GM18507 (cell line): ENCODE data around the gene TM2D1.
A peak's percentile ranks its signal among the peaks of the same experiment; 100 is the strongest.

ENCODE experiments used
- DNase-seq: peaks from one replicate; pipeline ENCODE4 v3.0.0; 2011; ENCODE audit warnings: low read depth; ENCODE audit not compliant: insufficient read length; ENCODE audit errors: extremely low spot score
- FAIRE-seq: peaks from 2 replicates; lab custom pipeline; 2011; peaks lifted over from hg19 to GRCh38; lab: Jason Lieb, UNC

The TM2D1 gene

DNA sequence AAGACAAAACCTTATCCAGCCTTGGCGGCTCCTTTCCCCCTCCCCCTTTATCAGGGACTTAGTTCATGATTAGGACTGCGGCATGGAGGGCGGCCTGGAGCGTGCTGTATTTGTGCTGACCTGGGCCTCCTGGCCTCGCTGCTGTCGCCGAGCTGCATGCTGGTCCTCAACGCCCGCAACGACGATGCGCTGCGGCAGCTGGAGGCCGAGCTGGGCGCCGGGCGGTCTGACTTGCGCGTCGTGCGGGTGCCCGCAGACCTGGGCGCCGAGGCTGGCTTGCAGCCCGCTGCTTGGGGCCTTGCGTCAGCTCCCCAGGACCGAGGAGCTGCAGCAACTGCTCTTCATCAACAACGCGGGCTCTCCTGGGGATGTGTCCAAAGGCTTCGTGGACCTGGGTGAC is 70.9 kb downstream of the TM2D1 start:
- DNase-seq = no peak
- FAIRE-seq = no peak

DNA sequence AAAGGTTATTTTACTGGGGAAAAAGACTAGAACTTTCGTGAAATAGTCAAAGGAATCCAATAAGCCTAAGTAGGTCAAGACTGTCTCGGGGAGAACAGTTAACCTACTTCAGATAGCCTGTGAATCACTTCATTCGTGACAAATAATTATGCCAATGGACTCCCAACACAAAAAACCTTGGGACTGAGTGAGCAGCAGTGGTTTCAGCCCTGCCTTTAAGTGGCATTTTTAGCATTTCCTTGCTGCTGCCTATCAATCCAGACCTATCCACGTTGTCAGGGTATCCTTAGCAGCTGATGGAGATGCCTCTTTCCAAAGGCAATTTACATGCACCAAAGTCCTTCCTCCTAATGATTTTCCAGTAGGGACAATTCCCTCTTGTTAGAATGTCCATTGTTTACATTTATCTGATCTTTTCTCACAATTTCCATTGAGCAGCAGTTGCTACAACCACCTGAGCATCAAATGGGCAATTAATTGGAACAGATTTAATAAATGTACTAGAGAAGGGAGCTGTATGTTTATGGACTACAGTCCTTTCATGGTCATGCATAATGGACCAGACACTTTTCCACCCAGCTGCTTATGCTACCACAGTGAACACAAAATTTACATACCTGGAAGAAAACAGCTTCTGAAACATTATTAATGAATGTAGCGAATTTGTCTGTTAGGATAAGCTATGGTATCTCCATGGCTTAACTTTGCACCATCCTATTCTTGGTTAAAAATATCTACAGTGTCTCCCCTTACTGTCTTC is 75.8 kb downstream of the TM2D1 start:
- DNase-seq = no peak

DNA sequence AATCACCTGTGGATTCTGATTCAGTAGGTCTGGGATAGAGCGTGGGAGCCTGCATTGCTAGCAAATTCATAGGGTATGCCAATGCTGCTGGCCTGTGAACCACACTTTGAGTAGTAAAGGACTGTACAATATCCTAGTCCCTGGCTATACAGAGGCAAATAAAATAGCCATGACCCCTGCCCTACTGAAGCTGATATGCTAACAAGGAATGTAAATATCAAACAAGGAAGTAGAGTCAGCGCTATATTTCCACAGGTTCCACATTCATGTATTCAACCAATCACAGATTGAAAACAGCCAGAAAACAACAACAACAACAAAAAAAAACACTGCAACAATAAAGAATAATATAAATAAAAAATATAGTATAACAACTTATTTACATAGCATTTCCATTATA is 77.8 kb downstream of the TM2D1 start:
- DNase-seq (no peak), FAIRE-seq (no peak)

More for the DNA sequence above, 75.8 kb downstream of the TM2D1 start:
- FAIRE-seq = no peak

DNA sequence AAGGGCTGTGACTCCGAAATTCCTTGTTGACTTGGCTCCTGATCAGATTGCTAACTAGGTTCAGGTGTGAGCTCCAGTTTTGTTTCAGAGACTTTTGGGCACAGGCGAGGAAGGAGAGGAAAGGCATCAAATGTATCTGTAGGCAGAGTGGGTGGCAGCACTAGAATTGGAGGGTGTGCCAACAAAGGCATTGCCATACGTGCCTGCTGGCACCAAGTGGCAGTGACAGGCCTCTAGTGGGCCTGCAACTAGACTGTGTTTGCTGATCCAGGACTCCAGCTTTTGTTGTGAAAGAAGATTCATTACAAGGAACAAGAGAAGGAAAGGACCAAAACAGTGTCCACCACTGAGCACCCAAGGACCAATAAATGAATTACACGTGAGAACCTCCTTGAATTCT is 79.5 kb downstream of the TM2D1 start:
- DNase-seq (no peak), FAIRE-seq (no peak)

DNA sequence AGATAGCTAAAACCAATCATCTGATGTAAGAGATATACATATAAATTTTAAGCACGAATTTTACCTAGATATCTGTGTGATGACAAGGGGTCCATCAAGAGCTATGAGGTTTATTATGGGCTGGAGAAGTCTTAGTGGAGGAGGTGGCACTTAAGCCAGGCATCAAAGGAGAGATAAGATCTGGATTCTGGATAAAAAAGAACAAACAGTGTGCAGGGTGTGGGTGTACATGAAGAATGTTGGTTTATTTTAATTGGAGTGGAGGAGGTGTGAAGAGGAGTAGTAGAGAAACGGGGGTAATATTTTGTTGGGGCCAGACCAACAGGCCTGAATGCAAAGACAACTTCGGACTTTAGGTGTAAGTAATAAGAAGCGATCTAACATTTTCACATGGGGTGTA is 80.6 kb downstream of the TM2D1 start:
- no peak for DNase-seq
- FAIRE-seq = no peak

DNA sequence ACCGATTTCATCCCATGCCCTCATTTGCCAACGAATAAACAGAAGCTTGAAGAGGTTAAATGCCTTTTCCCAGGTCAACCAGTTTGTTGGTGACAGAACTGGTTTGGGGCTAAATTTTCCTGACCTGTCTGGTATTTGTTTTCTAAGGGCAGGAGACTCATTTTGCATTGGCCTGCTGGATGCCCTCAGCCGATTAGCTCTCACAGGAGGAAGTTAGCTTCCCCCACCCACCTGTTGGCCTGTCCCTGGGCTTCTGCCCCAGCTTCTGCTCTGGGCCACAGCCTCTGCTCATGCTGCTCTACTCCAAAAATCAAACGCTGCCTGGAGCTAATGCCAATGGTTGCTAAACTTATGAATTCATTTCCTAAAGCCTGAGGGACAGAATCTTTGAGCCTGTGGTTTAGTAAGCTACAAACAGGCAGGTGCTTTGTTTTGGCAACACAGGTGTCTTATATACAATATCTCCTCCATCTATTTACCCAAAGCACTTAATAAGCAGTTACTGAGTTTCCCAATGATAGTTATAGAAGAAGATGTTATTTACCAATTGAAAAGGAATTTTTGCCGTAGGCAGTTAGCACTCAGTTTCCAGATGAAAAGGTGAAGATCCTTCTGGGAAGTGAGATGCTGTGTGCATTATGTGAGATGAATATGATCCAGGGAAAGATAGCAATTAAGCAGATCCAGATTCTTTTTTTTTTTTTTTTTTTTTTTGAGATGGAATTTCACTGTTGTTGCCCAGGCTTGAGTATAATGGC is 82.3 kb downstream of the TM2D1 start:
- no peak for FAIRE-seq

DNA sequence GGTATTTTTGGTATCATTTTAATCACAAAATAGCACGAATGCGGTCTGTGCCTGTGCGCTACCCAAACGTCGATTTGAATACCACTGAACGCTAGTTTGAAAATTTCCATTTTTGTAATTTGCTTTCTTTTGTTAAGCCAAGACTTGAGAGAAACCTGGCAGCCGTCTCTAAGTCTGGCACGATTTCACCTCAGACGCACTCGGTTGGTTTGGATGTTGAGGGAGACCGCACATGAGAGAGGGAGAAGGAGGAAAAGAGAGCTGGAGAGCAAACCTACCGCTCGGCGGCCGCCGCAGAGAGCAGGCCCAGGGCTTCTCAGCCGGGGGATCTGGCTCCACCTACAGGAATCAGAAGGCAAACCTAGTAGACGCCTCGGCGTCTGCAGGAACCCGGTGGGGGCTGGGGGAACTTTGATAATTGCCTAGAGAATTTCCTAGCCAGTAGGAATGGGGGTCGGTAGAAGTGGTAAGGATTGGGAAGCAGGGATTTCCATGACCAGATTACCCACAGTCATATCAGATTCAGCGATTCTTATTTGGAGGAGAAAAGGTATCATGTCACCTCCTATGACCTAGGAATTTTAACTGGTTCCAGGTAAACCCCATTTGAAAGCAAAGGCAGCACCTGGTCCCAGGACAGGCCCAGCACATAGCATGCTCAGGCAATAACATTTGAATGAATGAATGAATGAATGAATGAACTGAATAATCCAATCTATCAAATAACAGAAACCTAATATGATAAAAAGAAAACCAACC is 83.2 kb downstream of the TM2D1 start:
- DNase-seq (peak; percentile 22), FAIRE-seq (peak; percentile 73)

More for the DNA sequence above, 82.3 kb downstream of the TM2D1 start:
- DNase-seq = no peak

DNA sequence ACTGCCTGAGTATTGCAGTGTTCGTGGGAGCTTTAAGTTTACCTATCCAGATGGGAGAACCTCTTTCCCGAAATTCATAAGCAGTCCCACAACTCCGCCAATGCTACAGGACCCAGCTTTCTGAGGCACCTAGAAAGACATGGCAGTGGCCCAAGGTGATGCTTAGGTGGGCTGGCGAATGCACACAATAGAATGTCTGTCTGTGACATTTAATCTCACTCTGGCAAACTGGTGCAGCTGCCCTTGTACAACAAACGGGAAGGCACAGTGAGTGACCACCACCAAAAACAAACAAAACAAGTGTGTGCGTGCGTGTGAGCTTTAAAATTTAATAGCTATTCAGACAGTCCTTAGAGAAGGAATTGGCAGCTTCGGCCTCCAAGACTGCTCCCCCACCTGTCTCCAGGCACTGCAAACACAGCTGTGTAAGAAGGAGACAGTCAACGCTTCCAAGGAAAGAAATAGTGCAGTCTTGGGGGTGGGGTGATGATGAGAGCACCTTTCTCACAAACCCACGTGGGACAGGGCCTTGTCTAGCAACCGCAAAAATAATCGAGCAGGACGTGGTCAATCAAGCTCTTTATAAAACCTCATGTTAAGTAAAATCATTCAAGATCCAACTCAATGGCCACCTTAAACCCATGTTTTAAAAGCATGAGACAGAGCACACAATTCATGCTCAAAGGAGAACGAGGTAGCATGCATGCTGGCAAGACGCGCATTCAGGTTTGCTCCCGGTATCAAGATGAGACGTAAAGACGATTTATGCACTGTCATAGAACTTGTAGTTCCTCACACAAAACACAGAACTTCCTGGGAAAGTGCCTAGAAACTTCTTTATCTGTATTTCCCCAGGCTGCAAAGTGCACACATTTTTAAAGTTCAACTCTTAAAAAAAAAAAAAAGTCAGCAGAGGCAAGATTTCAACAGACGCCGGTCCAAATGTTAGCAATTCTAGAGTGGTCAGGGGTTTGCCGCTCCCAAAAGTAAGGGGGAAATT is 84.1 kb downstream of the TM2D1 start:
- FAIRE-seq (no peak), DNase-seq (no peak)

DNA sequence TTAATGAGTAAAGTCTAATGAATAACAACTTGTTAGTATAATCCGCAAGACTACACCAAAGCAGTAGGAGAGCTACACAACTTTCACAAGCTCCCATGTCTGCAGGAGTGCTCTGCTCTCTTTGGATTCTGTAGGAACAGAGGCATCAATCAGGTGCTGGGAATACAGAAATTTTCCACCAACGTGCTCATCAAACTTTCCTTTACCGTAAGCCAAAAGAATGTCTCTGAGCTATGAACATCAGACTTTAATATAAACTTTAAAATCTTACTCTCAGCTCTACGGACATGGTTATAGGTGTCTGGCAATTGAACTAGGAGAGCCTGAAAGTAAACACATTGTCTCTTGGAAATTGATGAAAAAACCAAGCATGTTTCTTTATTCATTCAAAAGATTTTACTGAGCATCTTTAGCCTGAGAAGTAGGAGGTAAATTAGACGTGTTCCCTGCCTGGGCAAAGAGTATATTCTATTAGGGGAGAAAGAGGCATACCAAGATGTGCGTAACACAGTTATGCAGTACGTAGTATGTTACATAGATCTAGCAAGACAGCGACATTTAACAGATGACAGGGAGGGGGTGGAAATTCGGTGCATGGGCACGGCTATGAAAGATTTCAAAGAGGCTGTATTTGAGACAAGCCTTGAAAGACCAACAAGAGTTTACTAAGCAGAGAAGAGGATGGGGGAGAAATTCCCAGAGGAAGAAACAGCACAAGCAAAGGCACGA is 85.2 kb downstream of the TM2D1 start:
- no peak for FAIRE-seq
- DNase-seq = no peak

DNA sequence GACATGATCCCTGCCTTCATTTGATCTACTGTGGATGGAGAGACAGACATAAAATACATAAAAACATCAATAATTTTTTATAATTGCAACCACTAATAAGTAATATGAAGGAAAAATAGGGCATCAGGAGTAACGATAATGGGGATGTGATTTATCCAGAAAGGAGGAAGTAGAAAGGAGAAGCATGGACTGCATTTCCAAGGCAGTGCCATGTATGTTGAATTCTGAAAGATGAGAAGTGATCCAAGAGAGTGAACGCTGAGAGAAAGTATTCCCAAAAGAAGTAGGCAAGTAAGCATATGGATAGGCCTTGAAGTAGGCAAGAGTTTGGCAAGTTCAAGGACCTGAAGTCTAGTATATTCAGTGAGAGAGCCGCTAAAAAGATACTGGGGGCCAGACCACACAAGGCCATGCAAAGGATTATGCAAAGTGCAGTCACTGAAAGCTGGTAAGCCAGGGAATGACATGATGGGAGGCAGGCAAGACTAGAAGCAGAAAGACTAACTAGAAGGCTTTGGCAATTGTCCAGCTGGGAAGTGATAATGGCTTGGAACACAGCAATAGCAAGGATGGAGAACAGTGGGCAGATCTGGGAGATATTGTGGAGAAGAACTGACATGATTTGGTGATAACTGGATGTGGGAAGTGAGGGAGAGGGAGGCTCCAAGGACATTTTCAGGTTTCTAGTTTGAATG is 85.9 kb downstream of the TM2D1 start:
- DNase-seq = no peak
- FAIRE-seq = no peak

DNA sequence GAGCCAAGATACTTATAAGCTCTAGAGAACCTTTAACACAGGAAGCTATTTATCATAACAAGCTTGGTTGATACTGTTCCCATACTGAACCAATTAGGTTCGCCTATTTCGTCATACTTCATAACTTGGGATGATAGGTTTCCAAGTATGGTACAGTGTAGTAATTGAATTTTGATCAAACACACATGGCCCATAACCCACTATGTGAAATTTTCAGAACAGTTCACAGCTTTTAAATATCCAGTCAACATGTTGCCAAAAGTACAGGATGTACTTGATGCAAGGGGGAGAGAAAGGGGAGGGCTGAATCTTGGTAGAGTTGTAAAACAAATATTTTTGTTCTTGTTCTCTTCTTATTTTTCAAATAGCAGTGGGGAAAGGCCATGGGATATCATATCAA is 86.6 kb downstream of the TM2D1 start:
- no peak for FAIRE-seq
- no peak for DNase-seq

DNA sequence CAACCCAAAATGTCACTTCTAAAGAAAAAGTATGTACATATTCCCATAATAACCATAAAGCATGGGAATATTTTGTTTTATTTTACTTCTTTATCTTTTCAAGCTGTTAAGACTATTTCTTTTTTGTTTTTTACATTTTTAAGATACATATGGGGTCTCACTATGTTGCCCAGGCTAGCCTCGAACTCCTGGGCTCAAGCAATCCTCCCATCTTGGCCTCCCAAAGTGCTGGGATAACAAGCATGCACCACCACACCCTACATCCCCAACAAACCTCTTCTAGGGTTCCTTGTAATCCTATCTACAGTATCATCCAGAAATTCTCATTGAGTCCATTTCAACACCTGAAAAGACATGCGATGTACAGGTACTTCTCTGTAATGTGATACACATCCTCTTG is 87.5 kb downstream of the TM2D1 start:
- no peak for DNase-seq

DNA sequence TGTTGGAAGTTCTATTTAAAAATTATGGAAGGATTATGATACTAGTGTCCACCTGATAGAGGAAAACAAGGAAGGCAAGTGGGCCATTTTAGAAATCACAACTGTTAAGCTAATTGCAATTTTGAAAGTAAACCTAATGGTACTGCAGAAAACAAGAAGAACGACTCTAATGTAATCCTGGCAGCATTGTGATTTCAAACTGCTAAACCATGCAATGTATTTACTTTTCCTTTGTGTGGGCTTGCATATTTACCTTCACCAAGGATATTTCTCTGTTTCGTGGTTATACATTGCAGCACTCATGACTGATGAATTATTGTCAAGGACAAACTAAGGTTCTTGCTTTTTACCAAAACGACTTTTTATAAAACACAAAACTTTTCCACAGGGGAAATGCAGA is 88.1 kb downstream of the TM2D1 start:
- DNase-seq = no peak
- no peak for FAIRE-seq

More for the DNA sequence above, 87.5 kb downstream of the TM2D1 start:
- FAIRE-seq = no peak

DNA sequence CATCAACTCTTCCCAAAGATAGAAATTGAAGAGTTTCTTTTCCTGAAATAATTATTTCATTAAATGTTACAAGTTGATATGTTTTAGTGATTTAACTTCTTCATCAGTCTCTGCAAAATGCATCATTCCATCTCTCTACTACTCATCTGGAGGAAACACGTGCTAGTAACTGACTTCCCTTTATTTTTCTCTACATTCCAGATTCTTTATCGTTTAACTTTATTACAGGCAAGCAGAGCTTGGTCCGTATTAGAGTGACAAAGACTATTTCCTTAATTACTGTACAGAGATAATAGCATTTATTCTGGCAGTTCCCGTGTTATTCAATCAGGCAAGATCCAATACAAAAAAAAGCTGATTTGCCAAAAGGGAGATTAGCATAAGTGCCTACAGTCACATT is 88.6 kb downstream of the TM2D1 start:
- FAIRE-seq (no peak), DNase-seq (no peak)

DNA sequence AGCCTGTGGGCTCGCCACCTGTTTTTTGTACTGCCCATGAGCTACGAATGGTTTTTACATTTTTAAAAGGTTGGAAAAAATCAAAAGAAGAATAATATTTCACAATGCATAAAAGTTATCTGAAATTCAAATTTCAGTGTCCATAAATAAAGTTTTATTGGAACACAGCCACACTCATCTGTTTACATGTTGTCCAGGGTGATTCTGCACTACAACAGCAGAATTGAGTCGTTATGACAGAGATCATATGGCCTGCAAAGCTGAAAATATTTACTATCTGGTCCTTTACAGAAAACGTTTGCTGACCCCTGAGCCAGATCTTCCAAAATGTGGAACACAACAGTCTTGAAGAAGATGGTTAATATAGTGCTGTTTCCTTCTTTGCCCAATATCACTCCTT is 89.4 kb downstream of the TM2D1 start:
- FAIRE-seq = no peak
- no peak for DNase-seq

DNA sequence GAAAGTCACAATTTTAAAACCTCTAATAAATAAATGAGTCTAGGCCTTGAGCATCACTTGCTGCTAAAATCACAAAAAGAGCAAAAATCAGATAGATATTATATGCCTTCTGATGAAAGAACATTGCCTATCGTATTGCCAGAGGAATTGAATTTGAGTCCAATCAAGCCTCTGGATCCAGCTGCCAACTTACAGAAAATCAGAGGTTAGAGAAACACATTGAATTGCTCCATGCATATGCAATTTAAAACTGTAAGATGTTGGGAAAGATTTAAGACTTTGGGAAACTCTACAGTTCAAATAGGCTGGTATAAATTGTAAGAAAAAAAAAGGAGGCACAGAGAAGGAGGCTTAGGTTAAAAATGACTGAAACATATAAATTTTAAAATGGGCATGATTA is 93.5 kb downstream of the TM2D1 start:
- FAIRE-seq (no peak), DNase-seq (no peak)
